ACC112 (cell line): ENCODE results near the gene TRPV5.

ENCODE experiments used
- H2AFZ ChIP-seq: fragments of 200-600 bp; sonication (generic); one replicate; pipeline ENCODE4 v1.6.0; 2017; ENCODE audit warnings: antibody characterized with exemption, low read length; ENCODE audit not compliant: unreplicated experiment
- H3K27ac ChIP-seq: fragments of 200-600 bp; sonication (generic); 2 replicates; pipeline ENCODE4 v1.5.1; 2014; ENCODE audit warnings: low read depth, mild to moderate bottlenecking, antibody characterized with exemption, low read length, moderate library complexity
- H3K27me3 ChIP-seq: fragments of 200-600 bp; sonication (generic); 2 replicates; pipeline ENCODE4 v1.6.1; 2014; ENCODE audit warnings: mild to moderate bottlenecking, antibody characterized with exemption, low read length, moderate library complexity, mixed read lengths; ENCODE audit not compliant: insufficient read depth
- H3K36me3 ChIP-seq: fragments of 200-600 bp; sonication (generic); 2 replicates; pipeline ENCODE4 v1.6.1; 2016; ENCODE audit warnings: mild to moderate bottlenecking, antibody characterized with exemption, low read length, moderate library complexity, mixed read lengths; ENCODE audit not compliant: insufficient read depth
- H3K4me1 ChIP-seq: fragments of 200-600 bp; sonication (generic); one replicate; pipeline ENCODE4 v1.6.1; 2016; ENCODE audit warnings: low read length, mixed read lengths; ENCODE audit not compliant: insufficient read depth, unreplicated experiment, control insufficient read depth
- H3K4me3 ChIP-seq: fragments of 200-600 bp; sonication (generic); 2 replicates; pipeline ENCODE4 v1.5.1; 2014; ENCODE audit warnings: mild to moderate bottlenecking, low read depth, low read length
- H3K79me2 ChIP-seq: fragments of 200-600 bp; sonication (generic); one replicate; pipeline ENCODE4 v1.6.0; 2016; ENCODE audit warnings: low read length; ENCODE audit not compliant: control insufficient read depth, unreplicated experiment, insufficient read depth

TRPV5 gene

DNA sequence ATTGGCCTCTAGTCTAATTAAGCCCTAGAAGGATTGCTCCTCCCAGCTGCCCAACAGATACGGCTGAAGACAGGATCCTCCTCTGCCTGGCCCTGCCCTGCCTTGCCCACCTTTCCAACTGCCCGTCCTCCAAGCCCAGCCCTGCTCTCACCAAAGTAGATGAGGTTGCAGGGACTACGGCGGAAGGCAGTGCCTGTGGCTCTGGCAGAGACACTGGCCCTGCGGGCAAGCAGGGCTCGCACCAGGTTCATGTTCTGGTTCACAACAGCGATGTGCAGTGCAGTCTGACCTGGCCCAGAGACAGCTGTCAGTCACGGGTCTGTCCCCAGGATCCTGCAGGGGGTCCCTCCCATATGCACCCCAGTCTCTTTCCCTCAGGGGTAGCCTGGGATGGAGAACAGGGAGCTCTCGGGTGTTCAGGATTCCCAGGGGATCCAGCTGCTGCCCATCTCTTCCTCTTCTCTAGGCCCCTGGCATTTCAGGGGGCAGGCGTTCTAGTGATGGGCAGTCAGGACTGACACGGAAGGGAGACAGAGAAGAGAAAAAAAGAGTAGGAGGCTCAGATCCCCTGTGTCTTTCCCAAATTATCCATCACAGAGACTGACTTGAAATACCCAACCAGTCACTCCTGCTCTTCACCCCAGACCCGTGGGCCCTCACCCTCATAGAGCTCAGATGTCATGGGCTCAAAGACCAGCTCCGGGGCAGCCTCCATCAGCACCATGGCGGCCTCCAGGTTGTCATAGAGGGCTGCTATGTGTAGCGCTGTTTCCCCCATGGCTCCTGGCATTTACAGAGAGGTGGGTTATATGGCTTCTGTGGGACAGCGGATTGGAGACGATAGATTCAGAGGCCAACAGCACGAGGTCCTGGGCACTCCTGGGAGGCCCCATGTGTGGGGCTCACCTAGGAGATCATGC lies 56.3 kb downstream of the TRPV5 start:
- Histone ChIP-seq H3K27ac (no peak overlapping the region), H3K36me3 (no peaks in the 10 kb centered on the region), H2AFZ (no peak overlapping the region), H3K4me1 (no peaks in the 10 kb centered on the region), H3K27me3 (peaks cover 46% of the 10 kb centered on the region), H3K4me3 (no peak overlapping the region), H3K79me2 (no peaks in the 10 kb centered on the region)

DNA sequence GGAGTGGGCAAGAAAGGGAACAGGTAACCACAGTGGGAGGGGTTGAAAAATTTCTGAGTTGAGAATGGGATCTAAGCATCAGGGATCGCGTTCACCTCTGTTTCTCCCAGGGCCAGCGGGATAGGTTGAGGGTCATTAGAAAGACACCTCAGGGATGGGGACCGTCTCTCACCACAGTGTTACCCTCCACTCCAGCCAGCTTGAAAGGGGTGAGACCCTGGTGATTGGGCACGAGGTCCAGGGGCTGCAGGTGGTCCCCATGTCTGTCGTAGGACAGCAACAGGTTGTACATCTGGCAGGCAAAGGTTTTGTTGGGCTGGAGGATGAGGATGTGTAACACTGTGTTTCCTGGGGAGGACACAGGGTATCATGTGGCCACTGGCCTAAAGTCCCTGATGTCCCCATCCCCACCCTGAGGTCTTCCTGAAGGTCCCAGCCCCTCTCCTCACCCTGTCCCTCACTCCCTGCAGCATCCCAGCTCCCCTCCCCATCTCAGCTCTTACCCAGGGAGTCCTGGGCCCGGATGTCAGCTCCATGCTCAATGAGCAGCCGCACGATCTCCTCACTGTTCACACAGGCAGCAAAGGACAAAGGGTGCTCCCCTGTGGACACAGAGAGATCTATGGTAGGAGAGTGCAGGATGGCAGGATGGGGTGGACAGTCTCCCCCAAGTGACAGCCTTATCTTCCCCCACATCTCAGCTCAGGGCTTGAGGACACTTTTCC lies 57.1 kb downstream of the TRPV5 start:
- H3K4me3 ChIP-seq = no peak overlapping the region
- H3K4me1 ChIP-seq = no peaks in the 10 kb centered on the region
- H3K27ac ChIP-seq = no peak overlapping the region
- H3K36me3 ChIP-seq = no peaks in the 10 kb centered on the region
- H2AFZ ChIP-seq = no peak overlapping the region
- peaks cover 38% of the 10 kb centered on the region for H3K27me3 ChIP-seq
- H3K79me2 ChIP-seq = no peaks in the 10 kb centered on the region

DNA sequence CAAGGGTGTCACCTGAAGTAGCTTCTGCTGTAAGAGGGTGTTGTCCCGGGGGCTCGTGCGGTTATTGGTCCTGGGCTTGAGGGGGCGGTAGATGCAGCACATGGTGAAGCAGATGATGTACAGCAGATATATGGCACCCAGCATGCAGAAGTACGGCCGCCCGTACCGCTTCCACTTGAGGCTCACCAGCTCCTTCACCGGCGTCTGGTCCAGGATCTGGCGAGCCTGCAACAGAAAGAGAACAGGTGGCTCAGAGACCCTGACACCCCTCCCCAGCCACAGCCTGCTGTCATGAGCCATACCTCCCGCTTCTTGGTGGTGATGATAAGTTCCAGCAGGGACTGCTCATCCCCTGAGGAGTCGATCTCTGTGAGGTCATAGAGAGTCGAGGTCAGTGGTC lies 58.1 kb downstream of the TRPV5 start:
- Histone ChIP-seq H3K4me1 (no peaks in the 10 kb centered on the region), H3K27ac (no peak overlapping the region), H3K79me2 (no peaks in the 10 kb centered on the region), H3K27me3 (peaks cover 30% of the 10 kb centered on the region), H3K4me3 (no peak overlapping the region), H2AFZ (no peak overlapping the region), H3K36me3 (no peaks in the 10 kb centered on the region)

DNA sequence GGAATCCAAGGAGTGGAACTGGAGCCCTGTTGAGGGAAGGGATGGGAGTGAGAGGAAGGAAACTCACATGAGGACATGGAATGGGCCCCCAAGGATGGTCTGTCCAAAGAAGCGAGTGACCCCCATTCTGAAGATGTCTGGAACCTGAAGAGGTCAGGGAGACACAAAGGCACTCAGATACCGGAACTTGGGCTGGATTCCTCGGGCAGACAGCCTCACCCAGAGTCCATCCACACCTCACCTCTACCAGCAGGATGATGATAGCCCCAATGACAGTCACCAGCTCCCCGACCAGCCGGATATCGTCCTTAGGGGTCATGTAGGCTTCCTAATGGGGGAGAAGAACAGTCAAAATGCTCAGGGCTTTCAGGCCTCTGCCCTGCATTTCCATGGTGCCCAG lies 58.7 kb downstream of the TRPV5 start:
- no peak overlapping the region for H3K27ac ChIP-seq
- peaks cover 24% of the 10 kb centered on the region for H3K27me3 ChIP-seq
- H3K36me3 ChIP-seq = no peaks in the 10 kb centered on the region
- H2AFZ ChIP-seq = no peak overlapping the region
- H3K4me1 ChIP-seq = no peaks in the 10 kb centered on the region
- no peaks in the 10 kb centered on the region for H3K79me2 ChIP-seq
- H3K4me3 ChIP-seq = no peak overlapping the region

DNA sequence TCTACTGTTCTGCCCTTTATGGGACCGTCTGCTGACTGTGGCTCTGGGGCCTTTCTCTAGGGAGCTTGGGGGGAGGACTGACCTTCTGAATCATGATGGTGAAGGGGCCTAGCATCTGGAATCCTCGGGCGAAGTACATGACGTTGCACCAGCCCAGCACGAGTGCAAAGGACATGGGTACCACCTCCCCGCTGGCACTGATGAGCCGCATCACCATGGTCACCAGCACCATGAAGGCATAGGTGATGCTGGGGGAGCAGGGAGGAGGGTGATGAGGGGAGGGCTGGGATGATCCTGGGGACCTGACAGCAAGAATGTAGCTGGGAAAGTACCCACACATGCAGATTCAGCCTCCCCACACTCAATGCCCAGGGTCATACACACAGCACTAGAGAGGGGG lies 59.1 kb downstream of the TRPV5 start:
- Histone ChIP-seq H2AFZ (no peak overlapping the region), H3K27me3 (peaks cover 19% of the 10 kb centered on the region)

DNA sequence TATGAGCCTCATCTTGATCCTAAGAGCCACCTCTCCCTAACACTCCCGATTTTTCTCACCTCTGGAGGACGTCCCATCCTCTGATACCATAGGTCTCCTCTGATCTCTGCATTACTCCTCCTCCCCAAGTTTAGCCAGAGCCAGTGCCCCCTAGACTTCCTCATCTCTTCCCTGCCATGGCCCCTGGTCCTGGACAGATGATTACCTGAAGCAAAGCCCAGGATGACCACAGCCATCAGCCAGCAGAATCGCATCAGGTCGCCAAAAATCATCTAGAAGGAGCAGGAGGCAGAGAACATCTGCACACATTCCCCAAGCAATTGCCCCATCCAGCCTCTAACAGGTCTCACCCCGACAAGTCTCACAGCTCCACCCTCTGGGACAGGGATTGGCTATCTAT lies 59.7 kb downstream of the TRPV5 start:
- Histone ChIP-seq H3K27me3 (peaks cover 14% of the 10 kb centered on the region), H3K79me2 (no peaks in the 10 kb centered on the region), H3K4me3 (no peak overlapping the region), H2AFZ (no peak overlapping the region), H3K27ac (no peak overlapping the region), H3K4me1 (no peaks in the 10 kb centered on the region), H3K36me3 (no peaks in the 10 kb centered on the region)

More for the DNA sequence above, 59.1 kb downstream of the TRPV5 start:
- Histone ChIP-seq H3K27ac (no peak overlapping the region), H3K79me2 (no peaks in the 10 kb centered on the region), H3K4me1 (no peaks in the 10 kb centered on the region), H3K4me3 (no peak overlapping the region), H3K36me3 (no peaks in the 10 kb centered on the region)

DNA sequence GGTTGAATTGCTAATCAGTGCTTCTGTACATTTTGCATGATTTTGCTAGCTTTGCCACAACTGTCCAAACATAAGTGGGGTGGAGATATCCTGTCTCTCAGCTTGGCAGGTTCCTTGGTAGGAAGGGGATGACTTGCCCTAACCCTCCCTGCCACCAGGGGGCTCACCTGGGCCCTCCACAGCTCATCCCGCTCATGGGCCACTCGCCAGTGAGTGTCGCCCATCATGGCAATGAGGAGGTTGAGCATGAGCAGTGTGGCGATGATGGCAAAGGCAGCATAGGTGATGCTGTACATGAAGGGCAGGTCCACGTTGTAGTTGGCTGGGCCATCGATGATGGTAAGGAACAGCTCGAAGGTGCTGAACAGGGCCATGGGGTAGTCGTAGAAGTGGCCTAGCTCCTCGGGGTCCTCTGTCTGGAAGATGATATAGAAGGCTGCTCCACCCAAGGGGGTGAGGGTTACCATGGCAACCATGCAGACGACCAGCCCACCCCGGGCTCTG lies 60.2 kb downstream of the TRPV5 start:
- Histone ChIP-seq H3K27ac (no peak overlapping the region), H3K4me1 (no peaks in the 10 kb centered on the region), H3K36me3 (no peaks in the 10 kb centered on the region), H3K79me2 (no peaks in the 10 kb centered on the region), H3K27me3 (peaks cover 9% of the 10 kb centered on the region), H3K4me3 (no peak overlapping the region), H2AFZ (no peak overlapping the region)

DNA sequence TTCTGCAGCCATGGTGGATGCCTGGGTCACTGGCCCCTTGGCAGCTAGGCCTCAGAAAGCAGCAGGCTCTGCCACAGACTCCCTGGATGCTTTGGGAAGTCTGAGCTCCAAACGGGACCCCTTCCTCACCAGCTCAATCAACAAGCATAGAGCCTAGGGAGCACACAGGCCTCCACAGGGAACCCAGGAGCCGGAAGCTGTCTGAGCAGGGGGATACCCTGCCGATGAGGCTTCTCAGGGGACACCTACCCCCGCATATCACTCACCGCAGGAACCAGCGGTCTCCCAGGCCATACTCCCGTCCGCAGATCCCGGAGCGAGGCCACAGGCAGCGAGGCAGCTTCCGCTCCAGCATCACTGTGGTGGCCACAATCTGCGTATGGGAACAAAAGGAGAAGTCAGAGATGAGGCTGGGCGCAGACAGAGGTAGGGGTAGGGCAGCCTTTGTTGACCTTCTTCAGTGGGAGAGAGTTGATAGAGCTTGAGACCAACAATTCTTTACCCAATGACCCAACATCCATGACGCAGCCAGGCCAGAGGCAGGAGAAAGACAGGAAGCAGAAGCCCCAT lies 61.4 kb downstream of the TRPV5 start:
- Histone ChIP-seq H3K79me2 (no peaks in the 10 kb centered on the region), H3K27me3 (no peaks in the 10 kb centered on the region), H3K27ac (no peak overlapping the region), H2AFZ (no peak overlapping the region), H3K36me3 (no peaks in the 10 kb centered on the region), H3K4me1 (no peaks in the 10 kb centered on the region), H3K4me3 (no peak overlapping the region)

DNA sequence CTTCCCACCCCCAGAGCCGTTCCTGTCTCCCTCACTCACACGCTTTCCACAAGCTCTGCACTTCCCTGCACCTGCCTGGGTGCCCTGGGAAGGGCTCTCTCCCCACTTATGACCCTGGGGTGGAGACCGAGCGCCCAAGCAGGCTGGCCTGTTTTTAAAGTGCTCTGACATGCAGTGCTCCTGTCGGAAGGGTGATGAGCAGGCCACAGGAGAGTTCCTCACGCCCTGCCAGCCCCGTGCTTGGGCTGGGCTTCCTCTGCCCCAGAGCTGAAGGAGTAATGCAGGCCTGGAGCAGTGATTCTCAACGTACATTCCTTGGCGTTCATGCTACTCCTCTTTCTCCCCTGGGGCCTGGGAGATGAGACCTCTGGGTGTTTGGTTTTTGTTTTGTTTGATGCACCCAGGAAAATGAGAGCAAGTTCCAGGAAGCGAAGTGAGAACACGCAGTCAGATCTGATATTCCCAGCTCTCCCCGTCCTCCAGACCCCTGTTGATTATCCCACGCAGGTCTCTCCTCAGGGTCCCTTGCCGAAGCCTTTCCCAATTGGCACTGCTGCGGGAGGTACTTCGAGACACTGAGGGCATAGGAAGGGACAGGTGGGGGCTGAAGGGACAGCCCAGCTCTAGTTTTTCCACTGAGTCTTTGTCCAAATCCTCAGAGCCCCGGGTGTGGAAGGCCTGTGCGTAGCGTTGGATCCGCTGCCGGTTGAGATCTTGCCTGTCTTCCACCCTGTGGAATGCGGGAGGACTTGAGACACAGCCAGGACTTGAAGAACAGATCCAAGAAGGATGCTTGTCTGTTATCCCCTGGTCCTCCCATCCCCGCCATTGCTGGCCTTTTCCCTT lies 62.1 kb downstream of the TRPV5 start:
- H3K4me1 ChIP-seq = no peaks in the 10 kb centered on the region
- no peak overlapping the region for H2AFZ ChIP-seq
- no peak overlapping the region for H3K4me3 ChIP-seq
- no peak overlapping the region for H3K27ac ChIP-seq
- no peaks in the 10 kb centered on the region for H3K79me2 ChIP-seq
- no peaks in the 10 kb centered on the region for H3K27me3 ChIP-seq
- no peaks in the 10 kb centered on the region for H3K36me3 ChIP-seq
